KG1 (cell line): ENCODE data around the gene PTPRD.

ENCODE experiments used
- DNase-seq: peaks from one replicate; lab custom pipeline; 2025; lab: John Stamatoyannopoulos, UW

PTPRD gene

DNA sequence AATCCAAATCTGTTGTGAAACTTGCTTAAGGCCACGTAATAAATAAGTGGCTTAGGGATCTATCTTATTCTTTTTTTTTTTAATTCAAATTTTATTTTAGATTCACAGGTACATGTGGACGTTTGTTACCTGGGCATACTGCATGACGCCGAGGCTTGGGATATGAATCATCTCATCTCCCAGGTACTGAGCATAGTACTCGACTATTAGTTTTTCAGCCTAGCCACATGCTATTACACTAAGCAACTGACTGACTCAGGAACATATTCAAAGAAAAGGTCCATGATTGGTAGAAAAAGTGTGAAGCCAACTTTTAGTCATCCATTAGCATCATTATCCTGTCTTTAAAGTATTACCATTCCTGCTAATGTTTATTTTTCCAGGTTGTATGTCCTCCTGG lies 1709.7 kb downstream of the PTPRD start:
- no peak for DNase-seq

DNA sequence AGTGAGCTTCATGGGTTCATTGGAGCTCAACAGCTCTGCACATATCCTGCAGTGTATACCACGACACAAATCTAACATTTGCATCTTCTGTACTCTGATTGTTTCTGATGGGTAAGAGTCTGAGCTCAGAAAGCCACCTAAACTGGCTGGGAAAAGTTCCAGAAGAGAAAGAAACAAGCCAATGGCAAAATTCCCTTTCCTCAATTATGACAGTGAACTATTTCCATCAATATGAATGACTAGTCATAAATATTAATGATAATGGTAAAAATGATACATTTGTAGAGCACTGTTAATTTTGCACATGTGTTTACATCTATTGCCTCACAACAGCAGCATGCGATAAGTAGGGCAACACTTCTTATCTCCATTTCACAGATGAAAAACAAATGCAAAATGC lies 1711.7 kb downstream of the PTPRD start:
- DNase-seq: no peak

DNA sequence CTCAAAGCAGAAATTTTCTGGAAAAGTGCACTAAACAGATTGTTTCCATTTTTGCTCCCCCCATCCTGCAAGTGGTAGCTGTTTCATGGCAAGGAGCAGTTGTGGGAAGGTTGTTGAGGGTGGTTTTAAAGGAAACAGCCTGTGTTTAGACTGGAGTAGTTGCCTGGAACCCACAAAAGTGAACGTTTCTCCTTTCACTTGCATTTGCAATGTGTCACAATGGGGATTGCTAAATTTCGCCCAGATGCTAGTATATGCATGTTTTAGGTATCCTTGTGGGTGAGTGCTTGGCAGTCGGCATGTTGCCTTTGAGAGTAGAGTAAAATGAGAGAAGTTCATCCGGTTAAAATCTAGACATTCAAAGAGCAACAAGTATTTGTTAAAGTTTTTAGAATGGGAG lies 1713.3 kb downstream of the PTPRD start:
- no peak for DNase-seq

DNA sequence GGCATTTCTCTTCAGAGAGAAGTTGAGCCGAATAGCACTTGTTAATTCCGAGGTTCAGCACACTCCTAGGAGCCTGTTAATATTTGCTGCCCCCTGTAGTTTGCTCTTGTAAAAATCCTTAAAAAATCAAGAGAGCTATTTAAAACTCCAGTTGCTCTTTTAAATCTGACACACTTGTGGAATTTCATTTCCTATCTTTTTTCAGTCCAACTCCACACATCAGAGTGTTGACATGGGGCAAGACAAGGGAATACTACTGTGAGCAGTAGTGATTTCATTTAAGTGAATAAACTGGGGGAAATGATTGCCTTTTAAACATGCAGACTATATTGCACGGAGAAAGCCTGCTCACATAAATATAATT lies 1717.0 kb downstream of the PTPRD start:
- DNase-seq: peak; percentile 8

DNA sequence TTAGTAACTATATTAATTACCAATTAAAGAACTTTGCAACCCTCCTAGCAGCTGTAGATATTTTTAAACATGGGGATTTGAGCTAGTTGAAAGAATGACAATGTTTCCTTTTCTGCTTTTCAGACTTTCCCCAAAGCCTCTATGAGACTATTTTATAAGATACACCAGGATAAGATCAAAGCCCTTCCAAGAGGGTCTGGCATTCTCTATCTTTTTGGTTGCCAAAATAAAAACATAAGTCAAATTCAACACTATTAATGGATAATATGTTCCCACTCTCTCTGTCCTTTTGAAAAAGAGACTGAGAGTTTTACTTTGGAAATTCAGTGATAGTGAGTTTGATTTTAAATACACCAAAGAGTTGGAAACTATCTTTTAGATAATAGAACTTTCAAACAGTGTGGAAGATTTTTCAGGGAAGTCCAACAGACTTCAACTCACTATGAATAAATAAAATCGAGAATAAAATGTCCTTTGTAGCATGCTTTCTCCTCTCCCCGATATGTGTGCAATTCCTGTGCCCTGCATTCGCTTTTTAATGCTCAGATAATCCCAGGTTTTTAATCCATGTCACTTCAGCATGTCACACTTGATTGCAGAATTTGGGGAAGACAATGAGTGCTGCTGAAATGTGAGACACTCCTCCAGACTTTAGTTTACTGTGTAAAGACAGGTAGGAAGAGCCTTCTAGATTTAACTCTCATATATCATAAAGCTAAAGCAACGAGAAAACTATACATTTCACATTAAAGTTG lies 1717.5 kb downstream of the PTPRD start:
- DNase-seq: no peak

DNA sequence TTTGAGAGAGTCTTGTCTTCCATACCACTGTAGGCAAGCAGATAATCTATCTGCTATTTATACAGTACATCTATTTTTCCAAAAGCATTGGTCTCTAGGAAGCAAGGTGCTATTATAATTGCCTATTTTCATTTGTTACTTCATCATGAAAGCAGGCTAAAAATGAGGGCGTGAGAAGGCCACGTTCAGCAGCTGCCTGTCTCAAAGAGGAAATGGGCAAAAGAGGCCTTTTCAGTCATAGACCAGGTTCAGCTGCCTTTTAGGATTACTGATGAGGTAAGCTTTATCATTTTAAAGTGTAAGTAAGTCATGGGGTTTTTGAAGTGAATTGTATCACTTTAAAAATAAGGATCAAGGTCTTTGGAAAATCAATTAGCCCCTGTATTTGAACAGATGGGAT lies 1722.1 kb downstream of the PTPRD start:
- DNase-seq: no peak

- DNase-seq: no peak
These were observed 1723.7 kb downstream of the PTPRD start for GRCh38 chr9:8889100-8889499.

DNA sequence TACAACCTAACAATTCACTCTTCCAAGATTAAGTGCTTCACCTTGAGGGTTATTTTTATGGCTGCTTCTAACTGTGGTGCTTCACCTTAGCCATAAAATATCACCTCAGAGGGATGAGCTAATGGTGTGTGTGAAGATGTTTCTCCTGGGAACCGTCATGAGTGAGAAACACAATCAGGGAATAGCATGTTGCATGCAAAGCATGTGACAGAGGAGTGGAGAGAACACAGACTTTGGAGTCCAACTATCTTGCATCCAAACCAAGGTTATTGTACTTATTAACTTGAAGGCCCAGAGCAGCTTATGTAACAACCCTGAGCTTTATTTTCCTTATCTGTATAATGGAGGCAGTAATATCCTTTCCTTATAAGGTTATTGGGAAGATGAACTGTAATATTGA lies 1724.2 kb downstream of the PTPRD start:
- DNase-seq: no peak

DNA sequence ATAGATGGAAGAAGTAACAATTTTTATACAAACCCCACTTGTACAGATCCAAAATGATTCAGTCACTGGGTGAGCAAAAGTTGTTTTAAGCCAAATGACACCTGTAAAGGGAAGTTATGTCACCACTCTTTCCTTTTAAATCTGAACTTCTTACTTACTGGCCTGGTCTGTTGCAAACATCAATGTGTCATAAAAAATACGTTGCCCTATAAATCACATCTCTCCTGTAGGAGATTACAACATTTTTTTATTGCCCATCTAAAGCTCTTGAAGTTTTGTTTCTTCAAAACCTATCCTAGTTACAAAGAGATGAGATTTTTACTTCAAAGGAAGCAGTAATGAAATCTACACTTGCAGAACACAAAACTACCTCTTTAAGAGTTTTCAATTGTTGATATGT lies 1725.4 kb downstream of the PTPRD start:
- DNase-seq: no peak

- DNase-seq: no peak
These were observed 1729.5 kb downstream of the PTPRD start for GRCh38 chr9:8883321-8883720.

GRCh38 chr9:8880060-8880459 lies 1732.7 kb downstream of the PTPRD start:
- no peak for DNase-seq

GRCh38 chr9:8879284-8879683 lies 1733.5 kb downstream of the PTPRD start:
- no peak for DNase-seq

GRCh38 chr9:8877753-8878494 lies 1734.9 kb downstream of the PTPRD start:
- no peak for DNase-seq

- DNase-seq: no peak
These were observed 1736.5 kb downstream of the PTPRD start for GRCh38 chr9:8876303-8876702.

- no peak for DNase-seq
These were observed 1738.3 kb downstream of the PTPRD start for GRCh38 chr9:8874482-8874881.

GRCh38 chr9:8872802-8873201 lies 1740.0 kb downstream of the PTPRD start:
- no peak for DNase-seq

- DNase-seq: no peak
These were observed 1740.9 kb downstream of the PTPRD start for GRCh38 chr9:8871796-8872445.

GRCh38 chr9:8871396-8871795 lies 1741.4 kb downstream of the PTPRD start:
- no peak for DNase-seq

- no peak for DNase-seq
These were observed 1743.0 kb downstream of the PTPRD start for GRCh38 chr9:8869812-8870211.

GRCh38 chr9:8868632-8869031 lies 1744.2 kb downstream of the PTPRD start:
- DNase-seq: no peak

DNA sequence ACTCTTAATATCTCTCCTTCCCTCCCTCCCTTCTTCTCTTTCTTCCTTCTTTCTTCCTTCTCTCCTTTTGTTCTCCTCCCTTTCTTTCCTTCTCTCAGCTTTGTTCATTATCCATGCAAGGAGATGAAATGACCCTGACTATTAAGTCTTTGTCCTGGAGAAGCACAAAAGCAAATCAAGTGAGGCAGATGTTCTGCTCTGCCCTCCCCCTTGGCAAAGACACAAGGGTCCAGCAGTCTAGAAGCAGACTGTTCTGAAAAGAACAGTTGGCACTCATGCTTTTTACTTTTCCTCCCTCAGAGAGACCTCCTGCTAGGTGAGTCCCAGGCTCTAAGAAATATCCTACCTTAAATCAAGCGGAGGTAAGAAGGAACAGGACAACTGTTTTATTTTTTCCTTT lies 1745.7 kb downstream of the PTPRD start:
- DNase-seq: no peak

DNA sequence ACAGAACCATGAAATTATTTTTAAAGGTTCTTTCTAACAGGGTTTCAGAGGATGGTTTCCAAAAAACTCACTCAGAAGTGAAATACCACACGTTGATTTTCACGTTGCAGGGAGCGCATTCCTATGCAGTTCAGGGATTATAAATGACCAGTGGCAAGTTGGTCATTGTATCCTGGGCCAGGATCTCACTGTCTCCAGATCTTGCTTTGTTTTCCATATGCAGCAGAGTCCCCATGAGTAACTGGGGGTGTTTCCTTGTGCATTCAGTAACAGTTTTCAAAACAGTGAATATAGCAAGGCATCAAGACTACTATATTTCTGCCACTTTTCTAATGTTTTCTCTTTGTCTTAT lies 1748.3 kb downstream of the PTPRD start:
- DNase-seq: no peak

DNA sequence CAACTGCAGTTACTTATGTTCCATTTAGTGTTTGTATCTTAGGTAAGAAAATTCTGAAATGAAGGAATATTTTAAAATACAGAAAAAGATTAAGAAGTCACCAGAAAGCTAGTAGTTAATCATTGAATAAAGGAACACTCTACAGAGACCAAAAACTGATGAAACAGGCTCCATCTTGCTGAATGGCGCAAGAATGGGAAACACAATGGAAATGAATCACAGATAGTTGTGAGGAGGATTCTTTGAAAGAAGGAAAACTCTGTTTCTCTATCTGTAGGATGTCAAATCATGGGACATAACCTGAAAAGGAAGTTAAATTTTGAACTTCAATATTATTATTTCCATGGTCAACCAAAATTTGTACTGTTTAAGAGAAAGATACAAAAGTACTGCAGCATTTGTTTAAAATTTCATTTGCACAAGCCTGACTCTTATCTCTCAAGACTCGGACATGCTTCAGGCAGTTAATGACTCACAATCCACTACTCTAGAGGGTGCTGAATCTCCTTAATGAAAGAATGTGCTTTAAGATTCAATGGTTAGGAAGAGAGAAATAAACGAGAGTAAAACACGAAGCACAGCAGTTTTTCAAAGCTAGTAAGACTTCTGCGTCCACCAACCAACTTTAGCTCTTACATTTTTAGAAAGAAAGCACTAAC lies 1748.8 kb downstream of the PTPRD start:
- DNase-seq: no peak
